Measurements from ENCODE around the gene MED13L.

MED13L gene

GRCh38 chr12:116048879-116049278 lies 228.6 kb downstream of the MED13L start:
- peak; percentile 22 for DNase-seq (ENCODE audit: low read depth)
- H3K4me3 ChIP-seq (ENCODE audit: low read length): no peak overlapping the region
- TF ChIP-seq CTCF (conservative IDR thresholded peaks at IDR 0.05; ENCODE audit: low read length): no peak

- no peak overlapping the region for H3K4me3 ChIP-seq (ENCODE audit: low read length)
- no peak for DNase-seq (ENCODE audit: low read depth)
- no peak for TF ChIP-seq CTCF (conservative IDR thresholded peaks at IDR 0.05; ENCODE audit: low read length)
These were observed 231.5 kb downstream of the MED13L start for GRCh38 chr12:116046039-116046438.

- TF ChIP-seq CTCF (conservative IDR thresholded peaks at IDR 0.05; ENCODE audit: low read length): no peak
- DNase-seq (ENCODE audit: low read depth): no peak
- H3K4me3 ChIP-seq (ENCODE audit: low read length): no peak overlapping the region
These were observed 232.3 kb downstream of the MED13L start for GRCh38 chr12:116045150-116045549.

GRCh38 chr12:116043659-116044535 lies 233.6 kb downstream of the MED13L start:
- no peak overlapping the region for H3K4me3 ChIP-seq (ENCODE audit: low read length)
- TF ChIP-seq CTCF (conservative IDR thresholded peaks at IDR 0.05; ENCODE audit: low read length): no peak
- no peak for DNase-seq (ENCODE audit: low read depth)

GRCh38 chr12:116040402-116040801 lies 237.1 kb downstream of the MED13L start:
- no peak overlapping the region for H3K4me3 ChIP-seq (ENCODE audit: low read length)
- peak; percentile 17 for DNase-seq (ENCODE audit: low read depth)
- no peak for TF ChIP-seq CTCF (conservative IDR thresholded peaks at IDR 0.05; ENCODE audit: low read length)

- TF ChIP-seq CTCF (conservative IDR thresholded peaks at IDR 0.05; ENCODE audit: low read length): no peak
- H3K4me3 ChIP-seq (ENCODE audit: low read length): no peak overlapping the region
- DNase-seq (ENCODE audit: low read depth): peak; percentile 46
These were observed 238.4 kb downstream of the MED13L start for GRCh38 chr12:116039081-116039480.
